Activated T-cell treated with anti-CD3 and anti-CD28 coated beads for 48 hours (primary cell): ENCODE data around the gene FIGN.

Source experiments
- DNase-seq: peaks from one replicate; pipeline ENCODE4 v3.0.0-alpha.2; 2020; ENCODE audit warnings: low read depth

Gene FIGN

GRCh38 chr2:163558251-163559021 lies 177.4 kb downstream of the FIGN start:
- no peak for DNase-seq

DNA sequence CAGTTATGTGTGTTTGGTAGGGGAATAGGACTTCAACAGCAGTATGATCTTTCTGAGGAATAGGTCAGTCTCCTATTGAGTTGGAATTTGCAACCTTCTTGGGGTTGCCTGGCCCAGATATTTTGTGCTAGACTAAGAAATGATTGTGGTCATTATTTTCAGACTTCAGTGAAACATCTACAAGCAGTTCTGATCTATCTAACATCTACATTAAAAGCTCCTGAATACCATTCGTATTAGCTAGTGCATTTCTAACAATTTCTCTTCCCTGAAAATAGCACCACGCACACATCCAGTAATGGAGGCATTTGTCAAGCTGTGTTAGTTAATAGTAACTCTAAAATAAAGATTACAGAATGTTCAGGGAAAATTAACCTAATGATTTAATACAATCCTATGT lies 179.3 kb downstream of the FIGN start:
- no peak for DNase-seq

DNA sequence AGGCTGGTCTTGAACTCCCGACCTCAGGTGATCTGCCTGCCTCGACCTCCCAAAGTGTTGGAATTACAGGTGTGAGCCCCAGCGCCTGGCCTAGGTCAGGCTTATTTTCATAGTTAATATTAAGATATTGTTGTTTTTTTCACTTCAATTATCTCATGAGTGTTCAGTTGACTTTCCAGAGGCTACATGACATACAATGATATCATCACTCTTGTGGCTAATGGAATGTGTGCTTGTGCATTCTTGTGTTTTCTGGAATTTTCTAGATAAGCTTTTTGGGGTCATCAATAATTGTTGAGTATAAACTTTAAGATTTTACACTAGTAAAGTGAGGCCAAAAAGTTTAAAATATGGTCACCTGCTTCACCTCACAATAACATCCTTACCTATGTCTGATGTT lies 180.9 kb downstream of the FIGN start:
- DNase-seq, result no peak

GRCh38 chr2:163553601-163554000 lies 182.2 kb downstream of the FIGN start:
- DNase-seq, result no peak

DNA sequence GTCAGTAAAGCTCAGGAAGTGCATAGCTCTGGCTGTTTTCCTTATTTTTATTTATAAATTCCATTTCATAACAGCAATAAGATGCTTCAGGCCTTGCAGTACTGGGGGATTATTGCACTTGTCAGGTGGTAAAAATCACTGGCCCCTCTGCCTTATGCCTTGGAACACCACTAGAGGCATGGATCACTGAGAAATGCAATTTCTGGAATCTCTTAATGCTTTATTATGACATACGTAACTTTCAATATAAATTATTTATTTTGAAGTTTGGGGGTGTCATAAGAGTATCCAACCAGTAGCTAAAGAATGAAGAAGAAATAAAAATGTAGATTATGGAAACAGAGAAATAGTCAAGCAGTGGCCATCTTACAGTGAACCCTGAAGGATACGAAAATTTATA lies 183.1 kb downstream of the FIGN start:
- DNase-seq, result no peak

GRCh38 chr2:163551616-163552373 lies 184.0 kb downstream of the FIGN start:
- no peak for DNase-seq

GRCh38 chr2:163548970-163549369 lies 186.8 kb downstream of the FIGN start:
- DNase-seq, result no peak
